ENCODE results near the gene GNPTG.

- TF ChIP-seq CTCF (IDR thresholded peaks at IDR 0.05) (no peak), EZH2phosphoT487 (IDR thresholded peaks at IDR 0.05) (no peak), EZH2 (IDR thresholded peaks at IDR 0.05) (no peak)
These were observed 40.9 kb upstream of the GNPTG start for GRCh38 chr16:1310832-1311200.
